ENCODE data around the gene DNPEP.

The DNPEP gene

DNA sequence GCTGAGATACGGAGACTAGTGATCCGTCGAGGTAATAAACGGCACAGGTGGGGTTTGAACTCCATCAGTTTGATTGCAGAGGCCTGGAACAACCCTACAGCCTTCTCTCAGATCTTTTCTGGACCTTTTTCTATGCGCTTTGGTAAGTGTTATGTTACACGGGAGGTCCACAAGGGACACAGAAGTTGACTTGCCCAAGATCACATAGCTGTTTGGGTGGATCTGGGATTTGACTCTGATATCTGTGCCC, 1.1 kb upstream of the DNPEP start:
- peaks cover 0 to 27% of the 10 kb centered on the region in 2 experiments; a peak in 2 of 3 replicates for H3K36me3 ChIP-seq (ENCODE audit: control insufficient read depth in 2 of 2, insufficient read depth in 1 of 2, low read length in 2 of 2)
- ChIA-PET CTCF (interaction anchor here (0.6 to 8.8 kb wide), 17 partner anchors 10 to 1143 kb away, joined by 3 to 91 read pairs (median 4); no protein-coding TSS in a partner anchor), POLR2A (interaction anchor here (1.6 kb wide), 1 partner anchor 52 kb away, joined by 3 read pairs; no protein-coding TSS in a partner anchor)
- H3K4me1 ChIP-seq (ENCODE audit: control insufficient read depth, insufficient read depth, low read length) = peaks cover 6% of the 10 kb centered on the region
- H3K4me3 ChIP-seq (ENCODE audit: low read depth, low read length) = no peak overlapping the region
- TF ChIP-seq ZBTB17 (tag by site-specific recombination; IDR thresholded peaks at IDR 0.05) = 0 out of 2 replicates have a peak, but pooled peaks have one; percentile 37
- TF ChIP-seq ZNF394 (tag by site-specific recombination; IDR thresholded peaks at IDR 0.05; ENCODE audit: borderline replicate concordance) = no peak
- H3K9me3 ChIP-seq (ENCODE audit: control insufficient read depth, insufficient read depth, low read depth, low read length) = no peaks in the 10 kb centered on the region
- H3K27ac ChIP-seq (ENCODE audit: extremely low read depth, low read depth, low read length) = peak overlapping the region; percentile 52; the same call in 1 of the 2 replicates

DNA sequence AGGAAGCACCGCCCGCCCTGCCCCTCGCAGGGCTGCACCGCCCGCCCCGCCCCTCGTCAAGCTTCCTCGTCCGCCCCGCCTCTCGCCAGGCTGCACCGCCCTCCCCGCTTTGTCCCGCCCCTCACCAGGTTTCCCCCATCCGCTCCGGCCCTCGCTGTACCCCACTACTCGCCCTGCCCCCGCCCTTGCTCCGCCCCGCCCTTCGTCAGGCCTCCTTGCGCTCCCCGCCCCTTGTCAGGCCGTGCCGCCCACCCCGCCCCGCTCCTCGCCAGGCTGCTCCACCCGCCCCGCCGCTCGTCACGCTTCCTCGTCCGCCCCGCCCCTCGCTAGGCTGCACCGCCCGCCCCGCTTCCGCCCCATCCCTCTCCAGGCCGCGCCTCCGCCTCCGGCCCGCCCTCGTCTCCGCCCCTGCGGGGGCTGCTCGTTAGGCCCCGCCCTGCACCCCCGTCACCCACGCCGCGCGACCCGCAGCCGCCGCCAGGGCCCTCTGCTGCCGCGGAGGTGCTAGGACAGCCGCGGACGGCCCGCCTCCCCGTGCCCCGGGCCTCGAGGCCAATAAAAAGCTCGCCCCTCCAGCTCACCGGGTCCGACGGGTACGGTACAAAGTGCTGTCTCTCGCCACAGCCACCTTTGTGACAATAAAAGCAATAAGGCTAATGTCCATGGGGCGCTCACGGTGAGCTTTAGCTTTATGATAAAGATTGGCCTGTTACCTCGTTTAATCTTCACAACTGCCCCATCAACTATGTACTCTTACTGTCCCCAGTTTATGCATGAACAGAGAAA, 602 bp upstream of the DNPEP start:
- Histone ChIP-seq H3K4me3 (ENCODE audit: low read depth, low read length) (peak overlapping the region; percentile 37), H3K4me1 (ENCODE audit: control insufficient read depth, insufficient read depth, low read length) (peaks cover 6% of the 10 kb centered on the region), H3K27ac (ENCODE audit: extremely low read depth, low read depth, low read length) (peak overlapping the region; percentile 52; the same call in 1 of the 2 replicates), H3K36me3 (ENCODE audit: control insufficient read depth in 2 of 2, insufficient read depth in 1 of 2, low read length in 2 of 2) (peaks cover 0 to 32% of the 10 kb centered on the region in 2 experiments; a peak in 2 of 3 replicates), H3K9me3 (ENCODE audit: control insufficient read depth, insufficient read depth, low read depth, low read length) (no peaks in the 10 kb centered on the region)
- CTCF ChIA-PET = interaction anchor here (0.6 to 8.8 kb wide), 21 partner anchors 9 to 1143 kb away, joined by 3 to 91 read pairs (median 4); a partner anchor contains a TSS
- POLR2A ChIA-PET = interaction anchor here (0.6 to 2.1 kb wide), 14 partner anchors 10 to 182 kb away, joined by 3 to 11 read pairs (median 3); partner anchors contain the start of genes GMPPA, TMEM198 and ZFAND2B
- peak; percentile 95 for TF ChIP-seq ZBTB8A (tag by site-specific recombination; IDR thresholded peaks at IDR 0.05)
- no peak for TF ChIP-seq ZNF416 (tag by site-specific recombination; IDR thresholded peaks at IDR 0.05)
- no peak for TF ChIP-seq ZFP41 (tag by site-specific recombination; IDR thresholded peaks at IDR 0.05; ENCODE audit: borderline replicate concordance)
- TF ChIP-seq ZNF146 (tag by site-specific recombination; IDR thresholded peaks at IDR 0.05) = no peak
- no peak for TF ChIP-seq ZNF610 (tag by site-specific recombination; IDR thresholded peaks at IDR 0.05; ENCODE audit: borderline replicate concordance)
- no peak for TF ChIP-seq ZNF529 (tag by site-specific recombination; IDR thresholded peaks at IDR 0.05; ENCODE audit: insufficient replicate concordance)
- peak; percentile 81 for TF ChIP-seq KLF10 (tag by site-specific recombination; IDR thresholded peaks at IDR 0.05)
- TF ChIP-seq, protein P1, sequence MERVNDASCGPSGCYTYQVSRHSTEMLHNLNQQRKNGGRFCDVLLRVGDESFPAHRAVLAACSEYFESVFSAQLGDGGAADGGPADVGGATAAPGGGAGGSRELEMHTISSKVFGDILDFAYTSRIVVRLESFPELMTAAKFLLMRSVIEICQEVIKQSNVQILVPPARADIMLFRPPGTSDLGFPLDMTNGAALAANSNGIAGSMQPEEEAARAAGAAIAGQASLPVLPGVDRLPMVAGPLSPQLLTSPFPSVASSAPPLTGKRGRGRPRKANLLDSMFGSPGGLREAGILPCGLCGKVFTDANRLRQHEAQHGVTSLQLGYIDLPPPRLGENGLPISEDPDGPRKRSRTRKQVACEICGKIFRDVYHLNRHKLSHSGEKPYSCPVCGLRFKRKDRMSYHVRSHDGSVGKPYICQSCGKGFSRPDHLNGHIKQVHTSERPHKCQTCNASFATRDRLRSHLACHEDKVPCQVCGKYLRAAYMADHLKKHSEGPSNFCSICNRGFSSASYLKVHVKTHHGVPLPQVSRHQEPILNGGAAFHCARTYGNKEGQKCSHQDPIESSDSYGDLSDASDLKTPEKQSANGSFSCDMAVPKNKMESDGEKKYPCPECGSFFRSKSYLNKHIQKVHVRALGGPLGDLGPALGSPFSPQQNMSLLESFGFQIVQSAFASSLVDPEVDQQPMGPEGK (tag by site-specific recombination; IDR thresholded peaks at IDR 0.05) = no peak
- TF ChIP-seq ZNF140 (tag by site-specific recombination; IDR thresholded peaks at IDR 0.05) = no peak
- peak; percentile 29; the same call in 1 of the 2 replicates for TF ChIP-seq SP2 (tag by site-specific recombination; IDR thresholded peaks at IDR 0.05)
- no peak for TF ChIP-seq ZNF768 (tag by site-specific recombination; IDR thresholded peaks at IDR 0.05)
- peak; percentile 68; the same call in 1 of the 2 replicates for TF ChIP-seq ZNF660 (tag by site-specific recombination; IDR thresholded peaks at IDR 0.05)
- TF ChIP-seq ZNF274 (IDR thresholded peaks at IDR 0.05; ENCODE audit: low read length) = no peak
- TF ChIP-seq ZNF274 (tag by site-specific recombination; IDR thresholded peaks at IDR 0.05; ENCODE audit: borderline replicate concordance) = no peak
- TF ChIP-seq PRDM1 (tag by site-specific recombination; IDR thresholded peaks at IDR 0.05) = no peak
- 0 out of 2 replicates have a peak, but pooled peaks have one; percentile 18 for TF ChIP-seq GLIS2 (tag by site-specific recombination; IDR thresholded peaks at IDR 0.05)
- TF ChIP-seq, protein P2, sequence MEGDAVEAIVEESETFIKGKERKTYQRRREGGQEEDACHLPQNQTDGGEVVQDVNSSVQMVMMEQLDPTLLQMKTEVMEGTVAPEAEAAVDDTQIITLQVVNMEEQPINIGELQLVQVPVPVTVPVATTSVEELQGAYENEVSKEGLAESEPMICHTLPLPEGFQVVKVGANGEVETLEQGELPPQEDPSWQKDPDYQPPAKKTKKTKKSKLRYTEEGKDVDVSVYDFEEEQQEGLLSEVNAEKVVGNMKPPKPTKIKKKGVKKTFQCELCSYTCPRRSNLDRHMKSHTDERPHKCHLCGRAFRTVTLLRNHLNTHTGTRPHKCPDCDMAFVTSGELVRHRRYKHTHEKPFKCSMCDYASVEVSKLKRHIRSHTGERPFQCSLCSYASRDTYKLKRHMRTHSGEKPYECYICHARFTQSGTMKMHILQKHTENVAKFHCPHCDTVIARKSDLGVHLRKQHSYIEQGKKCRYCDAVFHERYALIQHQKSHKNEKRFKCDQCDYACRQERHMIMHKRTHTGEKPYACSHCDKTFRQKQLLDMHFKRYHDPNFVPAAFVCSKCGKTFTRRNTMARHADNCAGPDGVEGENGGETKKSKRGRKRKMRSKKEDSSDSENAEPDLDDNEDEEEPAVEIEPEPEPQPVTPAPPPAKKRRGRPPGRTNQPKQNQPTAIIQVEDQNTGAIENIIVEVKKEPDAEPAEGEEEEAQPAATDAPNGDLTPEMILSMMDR (tag by site-specific recombination; IDR thresholded peaks at IDR 0.05) = peak; percentile 53
- no peak for TF ChIP-seq ZNF596 (tag by site-specific recombination; IDR thresholded peaks at IDR 0.05)
- TF ChIP-seq ZFHX2 (tag by site-specific recombination; conservative IDR thresholded peaks at IDR 0.05) = peak; percentile 91
- no peak for TF ChIP-seq ZNF558 (tag by site-specific recombination; IDR thresholded peaks at IDR 0.05)
- no peak for TF ChIP-seq ZNF157 (tag by site-specific recombination; IDR thresholded peaks at IDR 0.05)
- TF ChIP-seq, protein P3, sequence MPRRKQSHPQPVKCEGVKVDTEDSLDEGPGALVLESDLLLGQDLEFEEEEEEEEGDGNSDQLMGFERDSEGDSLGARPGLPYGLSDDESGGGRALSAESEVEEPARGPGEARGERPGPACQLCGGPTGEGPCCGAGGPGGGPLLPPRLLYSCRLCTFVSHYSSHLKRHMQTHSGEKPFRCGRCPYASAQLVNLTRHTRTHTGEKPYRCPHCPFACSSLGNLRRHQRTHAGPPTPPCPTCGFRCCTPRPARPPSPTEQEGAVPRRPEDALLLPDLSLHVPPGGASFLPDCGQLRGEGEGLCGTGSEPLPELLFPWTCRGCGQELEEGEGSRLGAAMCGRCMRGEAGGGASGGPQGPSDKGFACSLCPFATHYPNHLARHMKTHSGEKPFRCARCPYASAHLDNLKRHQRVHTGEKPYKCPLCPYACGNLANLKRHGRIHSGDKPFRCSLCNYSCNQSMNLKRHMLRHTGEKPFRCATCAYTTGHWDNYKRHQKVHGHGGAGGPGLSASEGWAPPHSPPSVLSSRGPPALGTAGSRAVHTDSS (tag by site-specific recombination; IDR thresholded peaks at IDR 0.05) = no peak
- no peak for TF ChIP-seq MYNN (tag by site-specific recombination; IDR thresholded peaks at IDR 0.05; ENCODE audit: borderline replicate concordance)
- peak; percentile 26 for TF ChIP-seq SP3 (tag by site-specific recombination; IDR thresholded peaks at IDR 0.05)
- TF ChIP-seq ZNF223 (tag by site-specific recombination; IDR thresholded peaks at IDR 0.05) = no peak
- TF ChIP-seq ZNF335 (tag by site-specific recombination; conservative IDR thresholded peaks at IDR 0.05) = peak; percentile 51
- TF ChIP-seq ZNF184 (tag by site-specific recombination; IDR thresholded peaks at IDR 0.05) = no peak
- TF ChIP-seq ZNF37A (tag by site-specific recombination; IDR thresholded peaks at IDR 0.05) = no peak
- no peak for TF ChIP-seq ZNF514 (tag by site-specific recombination; IDR thresholded peaks at IDR 0.05)
